Activated CD8-positive, alpha-beta memory T cell treated with anti-CD3 and anti-CD28 coated beads, Interleukin-2, amount 50 U/mL, for 24 hours (primary cell): ENCODE measurements around the gene VWA2.

Experiments
- DNase-seq: peaks from one replicate; pipeline ENCODE4 v3.0.0-alpha.2; 2020; ENCODE audit errors: extremely low read depth

VWA2 gene

DNA sequence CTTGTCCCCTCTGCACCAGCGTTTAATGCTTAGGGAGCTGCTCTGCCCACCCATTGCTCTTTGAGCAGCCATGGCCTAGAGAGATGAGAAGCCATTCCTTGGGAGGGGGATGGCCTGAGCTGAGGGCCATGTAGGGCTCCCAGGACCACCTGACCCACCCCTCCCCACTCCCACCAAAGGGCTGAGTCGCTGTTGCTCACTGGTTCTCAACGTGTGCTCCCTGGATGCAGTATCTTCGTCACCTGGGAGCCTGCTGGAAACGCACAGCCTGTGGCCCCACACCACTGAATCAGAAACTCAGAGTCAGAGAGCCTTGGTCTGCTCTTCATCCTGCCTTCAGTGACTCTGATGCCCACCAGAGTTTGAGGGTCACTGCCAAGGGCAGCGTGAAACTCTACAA, 37.0 kb downstream of the VWA2 start:
- no peak for DNase-seq

DNA sequence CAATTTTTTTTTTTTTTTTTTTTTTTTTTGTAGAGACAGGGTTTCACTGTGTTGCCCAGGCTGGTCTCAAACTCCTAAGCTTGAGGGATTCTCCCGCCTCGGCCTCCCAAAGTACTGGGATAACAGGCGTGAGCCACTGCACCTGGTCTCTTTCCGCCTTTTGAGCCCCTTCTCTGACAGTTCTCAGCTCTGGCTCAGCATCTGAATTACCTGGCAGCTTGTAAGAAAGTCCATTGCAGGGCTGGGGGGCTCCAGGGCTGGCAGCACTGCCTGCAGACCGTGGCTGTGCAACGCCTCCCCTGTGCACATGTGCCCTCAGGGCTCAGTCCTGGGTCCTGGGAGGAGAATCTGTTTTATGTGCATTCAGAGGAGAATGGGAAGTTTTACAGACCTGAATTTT, 37.6 kb downstream of the VWA2 start:
- no peak for DNase-seq

DNA sequence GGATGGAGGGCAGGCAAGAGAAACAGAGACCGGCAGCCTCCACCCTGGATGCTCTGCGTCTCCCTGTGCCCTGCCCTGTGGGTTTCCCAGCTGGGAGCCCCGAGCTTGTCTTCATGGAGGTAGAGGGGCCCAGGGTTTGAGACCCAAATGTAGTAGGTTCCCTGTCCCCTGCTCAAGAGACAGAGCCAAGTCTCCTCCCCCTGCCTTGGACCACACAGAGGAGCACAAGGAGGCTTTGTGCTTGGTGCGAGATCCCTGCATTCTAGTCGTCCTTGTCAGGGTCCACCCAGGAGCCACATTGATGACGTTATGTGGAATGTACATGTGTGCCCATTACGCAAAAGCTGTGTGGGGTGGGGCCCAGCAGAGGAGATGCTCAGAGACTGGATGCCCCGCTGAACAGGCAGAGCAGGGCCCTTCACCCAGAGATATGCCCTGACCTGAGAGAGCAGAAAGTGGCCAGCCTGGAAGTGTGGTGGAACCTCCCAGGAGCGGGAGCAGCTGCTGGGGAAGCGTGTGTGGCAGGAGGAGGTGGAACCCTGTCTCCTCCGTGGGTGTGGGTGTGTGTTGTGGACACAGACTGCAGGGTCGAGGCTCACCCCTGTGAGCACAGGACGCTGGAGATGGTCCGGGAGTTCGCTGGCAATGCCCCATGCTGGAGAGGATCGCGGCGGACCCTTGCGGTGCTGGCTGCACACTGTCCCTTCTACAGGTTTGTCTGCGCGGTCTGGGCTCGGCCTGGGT, 39.3 kb downstream of the VWA2 start:
- no peak for DNase-seq

DNA sequence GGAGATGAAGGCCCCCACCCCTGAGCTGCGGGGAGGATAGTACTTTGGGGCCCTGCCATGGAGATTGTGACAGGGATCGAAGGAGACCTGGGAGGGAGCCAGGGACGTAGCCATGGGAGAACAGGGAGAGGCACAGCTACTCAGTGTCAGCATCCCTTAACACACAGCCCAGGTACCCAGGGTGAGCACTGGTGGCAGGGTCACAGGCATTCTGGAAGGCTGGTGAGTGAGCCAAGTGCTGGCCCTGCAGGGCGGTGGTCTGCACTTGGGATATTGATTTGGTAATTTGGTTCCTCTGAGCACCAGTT, 39.8 kb downstream of the VWA2 start:
- DNase-seq, result no peak

DNA sequence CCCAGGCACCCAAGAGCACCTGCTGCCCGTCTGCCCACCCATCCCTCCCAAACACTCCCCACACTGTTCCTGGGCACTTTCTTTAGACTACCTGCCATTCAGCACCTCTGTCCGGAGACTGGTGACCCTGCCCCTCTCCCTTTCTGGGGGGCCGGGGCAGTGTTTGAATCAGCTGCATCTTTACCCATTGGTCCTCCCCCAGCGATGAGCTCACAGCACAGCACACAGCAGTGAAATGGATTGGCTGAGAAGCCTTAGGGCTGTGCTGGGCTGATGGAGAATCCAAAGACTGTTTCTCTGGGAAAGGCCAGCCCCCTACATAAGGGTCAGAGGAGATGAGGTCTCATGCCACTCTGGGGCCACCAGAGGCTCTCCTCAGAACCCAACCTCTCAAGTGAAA, 40.2 kb downstream of the VWA2 start:
- no peak for DNase-seq

DNA sequence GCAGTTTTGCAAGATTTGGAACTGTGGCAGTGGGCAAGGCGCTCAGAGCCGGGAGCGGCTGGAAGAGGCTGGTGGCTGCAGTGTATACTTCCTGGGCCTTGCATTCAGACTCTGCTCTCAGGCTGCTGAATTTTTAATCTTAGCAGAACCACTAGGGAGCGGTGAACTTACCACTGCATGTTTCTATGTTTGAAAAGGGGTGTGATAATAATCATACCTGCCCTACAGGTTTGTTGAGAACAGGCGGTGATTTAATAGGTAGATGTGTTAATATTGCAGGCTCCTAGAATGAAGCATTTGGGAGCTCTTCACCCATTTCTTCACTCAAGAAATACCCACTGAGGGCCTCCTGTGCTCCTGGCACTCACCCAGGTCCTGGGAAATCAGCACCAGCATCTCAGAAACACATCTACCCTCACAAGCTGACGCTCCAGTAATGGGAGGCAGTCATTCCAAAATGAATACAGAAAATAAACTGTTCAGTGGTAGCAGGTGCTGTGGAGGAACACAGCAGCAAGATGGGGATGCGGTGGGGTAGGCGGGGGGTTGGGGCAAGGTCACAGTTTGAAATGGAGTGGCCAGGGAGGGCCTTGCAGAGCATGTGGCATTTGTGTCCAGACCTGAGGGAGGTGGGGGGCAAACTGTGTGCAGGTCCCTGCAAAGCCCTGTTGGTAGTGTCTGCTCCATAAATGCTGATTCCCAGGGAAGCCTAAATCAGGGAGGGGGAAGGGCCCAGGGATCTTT, 41.0 kb downstream of the VWA2 start:
- no peak for DNase-seq

DNA sequence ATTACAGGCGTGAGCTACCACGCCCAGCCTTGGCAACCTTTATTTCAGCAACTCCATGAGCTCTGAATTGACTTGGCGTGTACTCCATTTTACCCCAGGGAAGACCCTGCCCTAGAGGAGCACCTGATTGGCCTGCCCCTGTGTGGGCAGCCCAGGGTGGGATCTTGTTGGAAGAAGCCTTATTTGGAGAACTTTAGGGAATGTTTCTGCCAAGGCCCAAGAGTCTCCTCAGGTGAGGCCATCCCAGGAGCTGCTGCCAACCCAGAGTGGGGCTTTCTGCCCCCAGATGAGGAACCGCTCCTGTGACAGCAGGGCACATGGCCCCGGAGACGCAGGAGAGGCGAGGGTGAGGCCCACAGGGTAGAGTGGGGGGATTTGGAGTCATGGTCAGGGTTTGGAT, 42.0 kb downstream of the VWA2 start:
- DNase-seq, result no peak

DNA sequence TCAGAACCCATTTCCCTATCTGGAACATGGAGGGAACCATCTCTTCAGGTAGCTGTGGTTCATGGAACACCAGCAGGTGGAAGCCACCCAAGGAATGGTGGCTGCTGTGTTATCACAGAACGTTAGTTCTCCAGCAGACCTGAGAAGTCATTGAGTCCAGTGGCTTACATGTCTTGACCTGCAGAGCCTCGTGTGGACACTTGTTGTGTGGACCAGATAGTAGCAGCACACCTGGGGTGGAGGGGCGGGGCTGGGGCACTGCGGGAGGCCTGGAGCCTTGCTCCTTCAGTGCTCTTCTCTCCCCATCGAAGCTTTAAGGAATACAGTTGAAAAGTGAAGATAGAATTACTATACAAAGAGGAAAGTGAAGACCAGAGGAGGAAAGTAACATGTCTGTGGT, 42.4 kb downstream of the VWA2 start:
- DNase-seq, result no peak

DNA sequence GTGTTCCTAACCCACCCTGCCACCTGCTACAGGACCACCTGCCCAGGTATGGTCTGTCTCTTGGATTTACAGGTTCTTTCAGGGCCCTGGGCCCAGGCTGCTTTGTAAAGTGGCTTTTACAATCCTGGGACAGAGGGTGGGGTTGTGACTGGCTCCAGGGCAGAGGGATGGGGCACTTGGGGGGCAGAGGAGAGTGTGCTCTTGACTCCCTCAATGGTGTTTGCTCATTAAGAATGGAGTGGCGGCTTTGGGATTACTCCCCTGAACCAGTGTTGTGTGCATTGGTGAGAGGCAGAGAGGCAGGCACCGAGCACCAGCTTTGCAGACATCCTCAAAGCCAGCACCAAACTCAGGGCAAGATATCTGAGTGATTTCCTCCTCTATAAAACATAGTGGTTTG, 43.5 kb downstream of the VWA2 start:
- no peak for DNase-seq

DNA sequence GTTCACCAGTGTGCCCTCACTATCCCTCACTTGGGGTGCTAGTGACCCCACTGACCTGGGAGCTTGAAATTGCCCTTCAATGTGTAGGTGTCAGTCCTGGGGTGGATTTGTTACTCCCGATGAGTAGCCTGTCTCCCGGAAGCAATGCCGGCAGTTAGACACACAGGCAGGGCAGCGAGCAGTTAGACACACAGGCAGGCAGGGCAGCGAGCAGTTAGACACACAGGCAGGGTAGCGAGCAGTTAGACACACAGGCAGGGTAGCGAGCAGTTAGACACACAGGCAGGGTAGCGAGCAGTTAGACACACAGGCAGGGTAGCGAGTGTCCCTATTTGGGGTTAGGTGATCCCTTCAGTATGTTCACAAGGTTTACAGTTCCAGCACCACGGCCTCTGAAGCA, 44.0 kb downstream of the VWA2 start:
- DNase-seq, result no peak

DNA sequence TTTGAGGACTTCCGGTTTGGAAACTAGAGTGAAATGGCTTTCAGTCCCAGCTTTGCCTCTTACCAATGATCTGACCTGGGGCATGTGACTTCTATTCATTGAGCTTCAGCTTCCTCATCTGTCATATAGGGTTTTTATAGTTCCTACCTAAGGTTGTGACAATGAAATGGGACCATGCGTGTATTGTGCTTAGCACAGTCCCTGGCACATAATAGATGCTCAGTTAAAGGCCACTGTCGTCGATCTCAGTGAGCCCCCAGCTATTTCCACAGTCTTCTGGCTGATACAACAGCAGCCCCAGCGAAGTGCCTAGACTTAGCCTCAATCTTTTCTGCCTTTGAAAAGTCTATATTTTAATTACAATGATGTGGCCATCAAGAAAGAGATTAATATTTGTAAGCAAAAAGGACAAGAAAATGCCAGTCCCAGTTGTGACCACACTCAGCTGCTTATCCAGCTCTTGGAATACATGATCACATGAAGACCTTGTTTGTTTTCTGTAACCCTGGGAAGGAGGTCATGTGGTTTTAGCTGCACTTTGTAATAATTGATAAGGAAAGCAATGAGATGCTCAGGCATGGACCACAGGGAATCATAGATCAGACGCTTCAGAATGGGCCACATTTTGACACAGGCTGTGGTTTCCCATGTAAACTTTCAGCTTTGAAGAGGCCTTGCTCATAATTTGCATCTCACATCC, 44.6 kb downstream of the VWA2 start:
- no peak for DNase-seq

DNA sequence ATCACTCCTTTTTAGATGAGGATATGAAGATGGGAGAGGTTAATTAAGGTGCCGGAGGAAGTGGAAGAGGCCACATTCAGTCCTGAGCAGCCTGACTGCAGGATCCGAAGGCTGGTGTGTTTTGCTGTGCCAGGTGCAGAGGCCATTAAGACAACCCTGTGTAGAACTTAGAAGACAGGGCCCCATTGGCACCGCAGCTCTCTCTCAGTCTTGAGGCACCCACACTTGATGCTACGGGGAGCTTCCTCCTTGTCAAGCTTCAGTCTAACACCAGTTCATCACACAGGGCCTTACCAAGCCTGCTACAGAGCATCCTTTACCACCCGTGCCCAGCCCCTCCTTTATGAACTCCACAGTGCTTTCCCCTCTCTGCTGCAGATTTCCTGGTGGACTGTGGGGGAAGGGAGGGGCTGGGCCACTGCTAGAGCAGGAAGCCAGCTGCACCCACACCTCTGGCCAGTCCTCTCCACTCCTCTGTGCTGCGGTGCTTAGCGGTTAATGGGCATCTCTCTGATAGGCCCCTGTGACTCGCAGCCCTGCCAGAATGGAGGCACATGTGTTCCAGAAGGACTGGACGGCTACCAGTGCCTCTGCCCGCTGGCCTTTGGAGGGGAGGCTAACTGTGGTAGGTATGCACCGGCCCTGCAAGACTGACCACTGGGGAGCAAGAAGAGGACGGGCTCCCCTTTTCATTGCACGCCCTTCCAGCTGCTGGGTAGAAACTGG, 45.5 kb downstream of the VWA2 start:
- DNase-seq, result no peak

DNA sequence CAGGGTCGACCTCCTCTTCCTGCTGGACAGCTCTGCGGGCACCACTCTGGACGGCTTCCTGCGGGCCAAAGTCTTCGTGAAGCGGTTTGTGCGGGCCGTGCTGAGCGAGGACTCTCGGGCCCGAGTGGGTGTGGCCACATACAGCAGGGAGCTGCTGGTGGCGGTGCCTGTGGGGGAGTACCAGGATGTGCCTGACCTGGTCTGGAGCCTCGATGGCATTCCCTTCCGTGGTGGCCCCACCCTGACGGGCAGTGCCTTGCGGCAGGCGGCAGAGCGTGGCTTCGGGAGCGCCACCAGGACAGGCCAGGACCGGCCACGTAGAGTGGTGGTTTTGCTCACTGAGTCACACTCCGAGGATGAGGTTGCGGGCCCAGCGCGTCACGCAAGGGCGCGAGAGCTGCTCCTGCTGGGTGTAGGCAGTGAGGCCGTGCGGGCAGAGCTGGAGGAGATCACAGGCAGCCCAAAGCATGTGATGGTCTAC, 46.9 kb downstream of the VWA2 start:
- DNase-seq, result no peak

DNA sequence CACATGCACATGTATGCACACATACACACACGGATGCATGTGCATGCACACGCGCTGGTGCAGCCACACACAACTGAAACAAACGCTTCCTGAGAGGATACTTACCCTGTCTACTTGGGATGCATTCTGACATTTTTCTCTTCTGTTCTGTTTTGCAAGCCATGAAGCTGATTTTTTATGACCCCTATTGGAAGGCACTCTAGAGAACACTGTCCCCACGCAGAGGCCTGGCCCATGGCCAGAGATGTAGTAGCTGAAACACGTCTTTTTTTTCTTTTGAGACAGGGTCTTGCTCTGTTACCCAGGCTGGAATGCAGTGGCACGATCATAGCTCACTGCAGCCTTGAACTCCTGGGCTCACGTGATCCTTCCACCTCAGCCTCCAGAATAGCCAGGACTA, 47.9 kb downstream of the VWA2 start:
- no peak for DNase-seq

DNA sequence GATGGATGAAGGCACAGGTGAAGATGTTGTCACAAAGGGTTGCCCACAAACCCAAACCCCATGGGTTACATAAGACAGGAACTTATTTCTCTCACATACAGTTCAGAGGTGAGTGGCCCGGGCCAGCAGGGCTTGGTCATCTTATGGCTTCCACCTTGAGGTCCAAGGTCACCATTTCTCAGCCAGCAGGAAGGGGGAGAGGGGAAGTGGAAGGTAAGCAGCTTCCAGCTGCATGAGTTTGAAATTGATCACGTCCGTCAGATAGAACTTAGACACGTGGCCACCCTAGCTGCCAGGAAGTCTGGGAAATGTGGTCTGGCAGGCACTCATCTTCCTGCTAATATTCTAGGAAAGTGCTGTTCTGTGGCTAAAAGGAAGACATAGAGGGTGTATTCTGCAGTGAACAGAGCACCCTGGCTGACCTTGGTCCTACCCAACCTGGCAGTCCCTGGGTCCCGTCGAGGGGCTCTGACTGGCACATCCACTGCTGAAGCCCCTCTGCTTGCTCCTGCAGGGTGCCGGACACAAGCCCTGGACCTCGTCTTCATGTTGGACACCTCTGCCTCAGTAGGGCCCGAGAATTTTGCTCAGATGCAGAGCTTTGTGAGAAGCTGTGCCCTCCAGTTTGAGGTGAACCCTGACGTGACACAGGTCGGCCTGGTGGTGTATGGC, 49.5 kb downstream of the VWA2 start:
- no peak for DNase-seq

DNA sequence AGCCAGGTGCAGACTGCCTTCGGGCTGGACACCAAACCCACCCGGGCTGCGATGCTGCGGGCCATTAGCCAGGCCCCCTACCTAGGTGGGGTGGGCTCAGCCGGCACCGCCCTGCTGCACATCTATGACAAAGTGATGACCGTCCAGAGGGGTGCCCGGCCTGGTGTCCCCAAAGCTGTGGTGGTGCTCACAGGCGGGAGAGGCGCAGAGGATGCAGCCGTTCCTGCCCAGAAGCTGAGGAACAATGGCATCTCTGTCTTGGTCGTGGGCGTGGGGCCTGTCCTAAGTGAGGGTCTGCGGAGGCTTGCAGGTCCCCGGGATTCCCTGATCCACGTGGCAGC, 50.0 kb downstream of the VWA2 start:
- no peak for DNase-seq

DNA sequence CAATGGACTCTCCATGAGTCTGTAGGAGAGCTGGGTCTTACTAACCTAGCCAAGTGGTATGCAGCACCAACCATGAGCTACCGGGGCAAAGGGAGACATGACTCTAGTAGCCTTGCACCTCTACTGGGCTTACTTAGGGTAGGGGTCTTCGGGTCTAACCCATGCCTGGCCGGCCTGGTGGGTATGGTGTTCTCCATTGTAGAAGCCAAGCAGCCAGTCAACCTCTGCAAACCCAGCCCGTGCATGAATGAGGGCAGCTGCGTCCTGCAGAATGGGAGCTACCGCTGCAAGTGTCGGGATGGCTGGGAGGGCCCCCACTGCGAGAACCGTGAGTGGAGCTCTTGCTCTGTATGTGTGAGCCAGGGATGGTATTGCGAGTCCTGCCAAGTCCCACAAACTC, 51.0 kb downstream of the VWA2 start:
- no peak for DNase-seq

DNA sequence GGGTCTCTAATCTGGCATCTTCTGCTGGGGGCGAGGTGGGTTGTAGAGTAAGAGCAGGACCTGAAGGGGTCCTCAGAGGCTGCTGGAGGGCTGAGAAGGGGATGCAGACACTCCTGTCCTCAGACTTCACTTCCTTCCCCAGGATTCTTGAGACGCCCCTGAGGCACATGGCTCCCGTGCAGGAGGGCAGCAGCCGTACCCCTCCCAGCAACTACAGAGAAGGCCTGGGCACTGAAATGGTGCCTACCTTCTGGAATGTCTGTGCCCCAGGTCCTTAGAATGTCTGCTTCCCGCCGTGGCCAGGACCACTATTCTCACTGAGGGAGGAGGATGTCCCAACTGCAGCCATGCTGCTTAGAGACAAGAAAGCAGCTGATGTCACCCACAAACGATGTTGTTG, 52.0 kb downstream of the VWA2 start:
- DNase-seq, result no peak

DNA sequence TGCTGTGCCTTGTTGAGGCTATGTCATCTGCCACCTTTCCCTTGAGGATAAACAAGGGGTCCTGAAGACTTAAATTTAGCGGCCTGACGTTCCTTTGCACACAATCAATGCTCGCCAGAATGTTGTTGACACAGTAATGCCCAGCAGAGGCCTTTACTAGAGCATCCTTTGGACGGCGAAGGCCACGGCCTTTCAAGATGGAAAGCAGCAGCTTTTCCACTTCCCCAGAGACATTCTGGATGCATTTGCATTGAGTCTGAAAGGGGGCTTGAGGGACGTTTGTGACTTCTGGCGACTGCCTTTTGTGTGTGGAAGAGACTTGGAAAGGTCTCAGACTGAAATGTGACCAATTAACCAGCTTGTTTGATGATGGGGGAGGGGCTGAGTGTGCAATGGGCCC, 52.5 kb downstream of the VWA2 start:
- DNase-seq, result no peak

DNA sequence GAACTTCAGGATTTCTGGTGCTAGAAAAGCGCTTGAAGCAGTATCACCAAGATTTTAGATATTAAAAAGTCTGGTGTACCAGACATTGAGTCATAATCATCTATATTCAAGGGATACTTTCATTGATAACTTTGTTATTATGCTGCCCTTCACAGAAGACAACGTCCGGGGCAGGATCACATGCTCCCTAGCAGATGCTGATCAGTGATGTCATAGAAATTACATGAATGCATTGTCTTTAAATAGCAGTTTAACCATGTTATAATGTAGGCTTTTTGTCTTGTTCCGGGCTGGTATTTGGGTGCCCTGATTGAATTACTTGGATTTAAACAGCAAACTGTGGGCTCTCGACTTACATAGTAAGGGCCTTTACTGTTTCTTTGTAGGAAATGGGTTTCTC, 54.0 kb downstream of the VWA2 start:
- no peak for DNase-seq

DNA sequence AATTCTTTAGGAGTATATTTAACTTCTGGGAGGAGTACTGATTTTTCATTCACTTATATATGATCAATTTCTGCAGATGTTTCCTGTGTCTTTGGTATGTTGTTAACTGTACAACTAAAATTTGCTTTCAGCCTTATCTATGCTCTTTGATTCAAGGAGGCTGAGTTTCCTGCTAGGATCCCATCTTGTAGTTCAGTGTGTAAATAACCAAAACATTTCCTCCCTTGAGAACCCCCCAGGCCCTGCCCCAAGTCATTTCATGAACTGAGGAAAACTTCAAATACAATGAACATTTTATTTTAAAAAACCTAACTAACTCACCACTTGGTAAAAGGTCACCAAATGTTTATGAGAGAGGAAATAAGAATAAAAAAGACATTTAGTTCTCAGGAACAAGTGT, 55.5 kb downstream of the VWA2 start:
- DNase-seq, result no peak

DNA sequence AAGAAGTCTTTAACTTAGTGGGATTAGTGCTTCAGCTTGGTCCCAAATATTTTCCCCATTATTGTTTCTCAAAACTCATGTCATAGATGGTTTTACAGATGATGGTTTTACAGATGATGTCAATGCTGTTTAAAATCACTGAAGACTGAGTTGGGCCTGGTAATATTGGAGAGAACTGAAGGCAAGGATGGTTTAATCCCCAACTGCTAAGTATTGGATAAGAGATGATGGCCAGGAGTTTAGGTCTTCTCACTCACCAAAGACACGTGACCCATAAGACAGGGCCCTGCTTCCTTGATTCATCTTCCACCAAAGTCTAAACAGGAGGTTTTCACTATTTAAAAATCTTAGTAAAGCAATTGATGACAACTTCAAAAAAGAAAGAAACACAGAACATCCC, 56.3 kb downstream of the VWA2 start:
- no peak for DNase-seq
